ENCODE measurements around the gene ELFN2.

ELFN2 gene

GRCh38 chr22:37379722-37380121 is 47.6 kb downstream of the ELFN2 start:
- no peak for DNase-seq

GRCh38 chr22:37379085-37379484 is 48.2 kb downstream of the ELFN2 start:
- no peak for DNase-seq

- DNase-seq, result no peak
Observed at GRCh38 chr22:37378642-37379058, 48.6 kb downstream of the ELFN2 start.

GRCh38 chr22:37377927-37378326 is 49.4 kb downstream of the ELFN2 start:
- peak; percentile 62 for DNase-seq

- no peak for DNase-seq
Observed at GRCh38 chr22:37377138-37377537, 50.1 kb downstream of the ELFN2 start.

GRCh38 chr22:37376643-37377042 is 50.6 kb downstream of the ELFN2 start:
- no peak for DNase-seq

GRCh38 chr22:37375801-37376200 is 51.5 kb downstream of the ELFN2 start:
- DNase-seq, result no peak

GRCh38 chr22:37374571-37374970 is 52.7 kb downstream of the ELFN2 start:
- DNase-seq, result no peak

GRCh38 chr22:37373451-37373850 is 53.8 kb downstream of the ELFN2 start:
- DNase-seq, result no peak

- no peak for DNase-seq
Observed at GRCh38 chr22:37371911-37372310, 55.4 kb downstream of the ELFN2 start.

GRCh38 chr22:37371491-37371890 is 55.8 kb downstream of the ELFN2 start:
- DNase-seq, result no peak

GRCh38 chr22:37370306-37370979 is 56.8 kb downstream of the ELFN2 start:
- no peak for DNase-seq

- DNase-seq, result no peak
Observed at GRCh38 chr22:37369483-37369882, 57.8 kb downstream of the ELFN2 start.

GRCh38 chr22:37368058-37368457 is 59.2 kb downstream of the ELFN2 start:
- DNase-seq, result no peak

GRCh38 chr22:37366601-37367000 is 60.7 kb downstream of the ELFN2 start:
- DNase-seq, result no peak

GRCh38 chr22:37365950-37366349 is 61.3 kb downstream of the ELFN2 start:
- no peak for DNase-seq

GRCh38 chr22:37363261-37363992 is 63.9 kb downstream of the ELFN2 start:
- DNase-seq, result no peak

GRCh38 chr22:37362621-37363020 is 64.7 kb downstream of the ELFN2 start:
- no peak for DNase-seq

- DNase-seq, result no peak
Observed at GRCh38 chr22:37358917-37359316, 68.4 kb downstream of the ELFN2 start.

- DNase-seq, result no peak
Observed at GRCh38 chr22:37358386-37358785, 68.9 kb downstream of the ELFN2 start.

- DNase-seq, result no peak
Observed at GRCh38 chr22:37357446-37358075, 69.7 kb downstream of the ELFN2 start.

- no peak for DNase-seq
Observed at GRCh38 chr22:37356922-37357321, 70.4 kb downstream of the ELFN2 start.

GRCh38 chr22:37355174-37355573 is 72.1 kb downstream of the ELFN2 start:
- no peak for DNase-seq

GRCh38 chr22:37354670-37355069 is 72.6 kb downstream of the ELFN2 start:
- peak; percentile 57 for DNase-seq

Data from NCI-H1436 (cell line).